22Rv1 (cell line): ENCODE data around the gene POLD4.

Experiments
- ZFX ChIP-seq: fragments of 450-650 bp; IDR thresholded peaks from 2 replicates; pipeline ENCODE4 v1.6.1; 2017; ENCODE audit warnings: antibody characterized with exemption, borderline replicate concordance
- TF ChIP-seq, protein P1 (sequence below): fragments of 450-650 bp; IDR thresholded peaks from 2 replicates; pipeline ENCODE4 v1.5.1; 2017; ENCODE audit warnings: mild to moderate bottlenecking

DNA sequence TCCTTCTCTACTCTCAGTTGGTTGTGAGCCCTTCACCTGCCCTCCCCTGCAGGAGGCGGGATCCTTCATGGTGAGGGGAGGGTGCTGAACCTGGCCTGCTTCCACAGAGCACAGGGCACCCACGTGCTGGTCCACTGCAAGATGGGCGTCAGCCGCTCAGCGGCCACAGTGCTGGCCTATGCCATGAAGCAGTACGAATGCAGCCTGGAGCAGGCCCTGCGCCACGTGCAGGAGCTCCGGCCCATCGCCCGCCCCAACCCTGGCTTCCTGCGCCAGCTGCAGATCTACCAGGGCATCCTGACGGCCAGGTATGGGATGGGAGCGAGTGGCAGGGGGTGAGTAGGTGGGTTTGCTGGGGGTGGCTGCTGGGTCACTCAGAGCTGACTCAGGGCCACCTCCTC lies 43.7 kb downstream of the POLD4 start:
- TF ChIP-seq, protein P1, sequence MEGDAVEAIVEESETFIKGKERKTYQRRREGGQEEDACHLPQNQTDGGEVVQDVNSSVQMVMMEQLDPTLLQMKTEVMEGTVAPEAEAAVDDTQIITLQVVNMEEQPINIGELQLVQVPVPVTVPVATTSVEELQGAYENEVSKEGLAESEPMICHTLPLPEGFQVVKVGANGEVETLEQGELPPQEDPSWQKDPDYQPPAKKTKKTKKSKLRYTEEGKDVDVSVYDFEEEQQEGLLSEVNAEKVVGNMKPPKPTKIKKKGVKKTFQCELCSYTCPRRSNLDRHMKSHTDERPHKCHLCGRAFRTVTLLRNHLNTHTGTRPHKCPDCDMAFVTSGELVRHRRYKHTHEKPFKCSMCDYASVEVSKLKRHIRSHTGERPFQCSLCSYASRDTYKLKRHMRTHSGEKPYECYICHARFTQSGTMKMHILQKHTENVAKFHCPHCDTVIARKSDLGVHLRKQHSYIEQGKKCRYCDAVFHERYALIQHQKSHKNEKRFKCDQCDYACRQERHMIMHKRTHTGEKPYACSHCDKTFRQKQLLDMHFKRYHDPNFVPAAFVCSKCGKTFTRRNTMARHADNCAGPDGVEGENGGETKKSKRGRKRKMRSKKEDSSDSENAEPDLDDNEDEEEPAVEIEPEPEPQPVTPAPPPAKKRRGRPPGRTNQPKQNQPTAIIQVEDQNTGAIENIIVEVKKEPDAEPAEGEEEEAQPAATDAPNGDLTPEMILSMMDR, result no peak
- TF ChIP-seq ZFX, result no peak
